SK-N-SH (cell line): Measurements from ENCODE around the gene S1PR5.

Experiments
- CHD2 ChIP-seq: fragments of 150-350 bp; IDR thresholded peaks from 2 replicates; pipeline ENCODE4 v1.6.1; 2018; ENCODE audit warnings: low read length; ENCODE audit not compliant: partially characterized antibody
- EP300 ChIP-seq, 2 experiments: IDR thresholded peaks; 2 replicates each; pipeline versions ENCODE4 v1.4.0 to v1.6.1; 2012; ENCODE audit warnings: borderline replicate concordance in 1 of 2, low read depth in 1 of 2, low read length in 1 of 2
- GABPA ChIP-seq: IDR thresholded peaks from 2 replicates; pipeline ENCODE4 v1.4.0; 2012; ENCODE audit warnings: low read depth, mild to moderate bottlenecking
- MXI1 ChIP-seq: IDR thresholded peaks from 2 replicates; pipeline ENCODE4 v1.6.1; 2012; ENCODE audit warnings: mild to moderate bottlenecking, low read depth, low read length, improper control_type of control experiment
- POLR2AphosphoS5 ChIP-seq: IDR thresholded peaks from 2 replicates; pipeline ENCODE4 v1.6.1; 2012; ENCODE audit warnings: low read depth, low read length
- SIN3A ChIP-seq: IDR thresholded peaks from 2 replicates; pipeline ENCODE4 v1.6.1; 2012; ENCODE audit warnings: low read depth, mild to moderate bottlenecking, low read length, moderate library complexity, borderline replicate concordance
- TAF1 ChIP-seq: IDR thresholded peaks from 2 replicates; pipeline ENCODE4 v1.6.1; 2012; ENCODE audit warnings: low read depth, mild to moderate bottlenecking, low read length, moderate library complexity, borderline replicate concordance
- YY1 ChIP-seq: IDR thresholded peaks from 2 replicates; pipeline ENCODE4 v1.4.0; 2012; ENCODE audit warnings: low read depth, mild to moderate bottlenecking
- TF ChIP-seq, protein P1 (sequence below): fragments of 200-600 bp; sonication (generic); IDR thresholded peaks from 2 replicates; pipeline ENCODE4 v1.6.1; 2017; ENCODE audit warnings: antibody characterized with exemption, mild to moderate bottlenecking, moderate library complexity
- TF ChIP-seq, protein P2 (sequence below): IDR thresholded peaks from 2 replicates; pipeline ENCODE4 v1.6.1; 2012; ENCODE audit warnings: mild to moderate bottlenecking, low read depth, low read length, moderate library complexity

DNA sequence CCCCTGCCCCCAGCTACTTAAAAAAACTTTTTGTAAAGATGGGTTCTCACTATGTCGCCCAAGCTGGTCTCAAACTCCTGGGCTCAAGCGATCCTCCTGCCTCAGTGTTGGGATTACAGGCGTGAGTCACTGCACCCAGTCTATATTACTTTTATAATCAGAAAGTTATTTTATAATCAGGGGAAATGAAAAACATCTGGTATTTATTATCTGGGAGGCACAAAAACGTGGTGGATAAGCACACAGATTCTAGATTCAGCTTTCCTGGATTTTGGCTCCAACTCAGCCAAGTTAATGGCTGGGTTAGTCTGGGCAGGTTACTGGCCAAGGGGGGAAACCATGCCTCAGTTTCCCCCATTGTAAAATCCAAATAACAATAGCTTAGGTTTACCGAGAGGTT is 38.8 kb downstream of the S1PR5 start:
- TF ChIP-seq POLR2AphosphoS5 (no peak), SIN3A (no peak), EP300 (IDR thresholded peaks at IDR 0.05; ENCODE audit: borderline replicate concordance in 1 of 2, low read depth in 1 of 2, low read length in 1 of 2) (no peak), TAF1 (no peak), CHD2 (no peak), MXI1 (no peak), YY1 (no peak), GABPA (no peak)
- TF ChIP-seq, protein P1, sequence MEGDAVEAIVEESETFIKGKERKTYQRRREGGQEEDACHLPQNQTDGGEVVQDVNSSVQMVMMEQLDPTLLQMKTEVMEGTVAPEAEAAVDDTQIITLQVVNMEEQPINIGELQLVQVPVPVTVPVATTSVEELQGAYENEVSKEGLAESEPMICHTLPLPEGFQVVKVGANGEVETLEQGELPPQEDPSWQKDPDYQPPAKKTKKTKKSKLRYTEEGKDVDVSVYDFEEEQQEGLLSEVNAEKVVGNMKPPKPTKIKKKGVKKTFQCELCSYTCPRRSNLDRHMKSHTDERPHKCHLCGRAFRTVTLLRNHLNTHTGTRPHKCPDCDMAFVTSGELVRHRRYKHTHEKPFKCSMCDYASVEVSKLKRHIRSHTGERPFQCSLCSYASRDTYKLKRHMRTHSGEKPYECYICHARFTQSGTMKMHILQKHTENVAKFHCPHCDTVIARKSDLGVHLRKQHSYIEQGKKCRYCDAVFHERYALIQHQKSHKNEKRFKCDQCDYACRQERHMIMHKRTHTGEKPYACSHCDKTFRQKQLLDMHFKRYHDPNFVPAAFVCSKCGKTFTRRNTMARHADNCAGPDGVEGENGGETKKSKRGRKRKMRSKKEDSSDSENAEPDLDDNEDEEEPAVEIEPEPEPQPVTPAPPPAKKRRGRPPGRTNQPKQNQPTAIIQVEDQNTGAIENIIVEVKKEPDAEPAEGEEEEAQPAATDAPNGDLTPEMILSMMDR: no peak
- TF ChIP-seq, protein P2, sequence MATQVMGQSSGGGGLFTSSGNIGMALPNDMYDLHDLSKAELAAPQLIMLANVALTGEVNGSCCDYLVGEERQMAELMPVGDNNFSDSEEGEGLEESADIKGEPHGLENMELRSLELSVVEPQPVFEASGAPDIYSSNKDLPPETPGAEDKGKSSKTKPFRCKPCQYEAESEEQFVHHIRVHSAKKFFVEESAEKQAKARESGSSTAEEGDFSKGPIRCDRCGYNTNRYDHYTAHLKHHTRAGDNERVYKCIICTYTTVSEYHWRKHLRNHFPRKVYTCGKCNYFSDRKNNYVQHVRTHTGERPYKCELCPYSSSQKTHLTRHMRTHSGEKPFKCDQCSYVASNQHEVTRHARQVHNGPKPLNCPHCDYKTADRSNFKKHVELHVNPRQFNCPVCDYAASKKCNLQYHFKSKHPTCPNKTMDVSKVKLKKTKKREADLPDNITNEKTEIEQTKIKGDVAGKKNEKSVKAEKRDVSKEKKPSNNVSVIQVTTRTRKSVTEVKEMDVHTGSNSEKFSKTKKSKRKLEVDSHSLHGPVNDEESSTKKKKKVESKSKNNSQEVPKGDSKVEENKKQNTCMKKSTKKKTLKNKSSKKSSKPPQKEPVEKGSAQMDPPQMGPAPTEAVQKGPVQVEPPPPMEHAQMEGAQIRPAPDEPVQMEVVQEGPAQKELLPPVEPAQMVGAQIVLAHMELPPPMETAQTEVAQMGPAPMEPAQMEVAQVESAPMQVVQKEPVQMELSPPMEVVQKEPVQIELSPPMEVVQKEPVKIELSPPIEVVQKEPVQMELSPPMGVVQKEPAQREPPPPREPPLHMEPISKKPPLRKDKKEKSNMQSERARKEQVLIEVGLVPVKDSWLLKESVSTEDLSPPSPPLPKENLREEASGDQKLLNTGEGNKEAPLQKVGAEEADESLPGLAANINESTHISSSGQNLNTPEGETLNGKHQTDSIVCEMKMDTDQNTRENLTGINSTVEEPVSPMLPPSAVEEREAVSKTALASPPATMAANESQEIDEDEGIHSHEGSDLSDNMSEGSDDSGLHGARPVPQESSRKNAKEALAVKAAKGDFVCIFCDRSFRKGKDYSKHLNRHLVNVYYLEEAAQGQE: no peak
